GM19468 (cell line): Measurements from ENCODE around the gene ADCY9.

Experiments used
- ATAC-seq: cut with Tn5 transposase; IDR thresholded peaks from one replicate; pipeline ENCODE4 v1.9.1; 2021; ENCODE audit warnings: mild to moderate bottlenecking, moderate library complexity, moderate number of reproducible peaks; ENCODE audit not compliant: unreplicated experiment; ENCODE audit errors: extremely low read depth

ADCY9 gene

DNA sequence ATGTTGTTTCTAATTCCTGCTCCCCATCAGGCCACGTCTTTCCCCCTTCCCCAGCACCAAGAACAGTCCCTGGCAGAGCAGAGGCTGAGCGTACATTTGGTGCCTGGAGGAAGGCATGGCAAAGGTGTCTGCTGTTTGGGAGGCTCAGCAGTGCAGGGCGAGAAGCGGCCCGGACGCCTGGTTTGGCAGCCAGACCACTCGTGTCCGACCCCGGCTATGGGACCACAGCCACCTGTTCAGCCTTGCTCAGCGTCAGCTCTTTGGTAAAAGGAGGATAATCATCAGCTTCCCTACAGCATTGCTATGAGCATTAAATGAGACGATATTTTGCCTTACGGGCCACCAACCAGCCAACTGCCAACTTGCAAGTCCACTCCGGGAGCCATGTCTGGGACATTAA, 129.0 kb downstream of the ADCY9 start:
- ATAC-seq, result no peak

DNA sequence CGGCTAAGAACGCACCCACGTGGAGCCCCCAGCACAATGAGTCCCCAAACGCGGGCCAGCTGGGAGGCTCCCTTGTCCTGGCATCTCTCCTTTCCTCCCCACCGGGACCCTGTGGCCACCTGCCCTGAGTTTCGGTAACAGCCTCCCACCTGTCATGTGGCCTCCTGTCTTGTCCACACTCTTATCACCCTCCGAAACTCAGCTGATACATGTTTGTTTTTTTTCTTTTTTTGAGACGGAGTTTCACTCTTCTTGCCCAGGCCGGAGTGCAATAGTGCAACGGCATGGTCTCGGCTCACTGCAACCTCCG, 130.1 kb downstream of the ADCY9 start:
- ATAC-seq, result no peak

DNA sequence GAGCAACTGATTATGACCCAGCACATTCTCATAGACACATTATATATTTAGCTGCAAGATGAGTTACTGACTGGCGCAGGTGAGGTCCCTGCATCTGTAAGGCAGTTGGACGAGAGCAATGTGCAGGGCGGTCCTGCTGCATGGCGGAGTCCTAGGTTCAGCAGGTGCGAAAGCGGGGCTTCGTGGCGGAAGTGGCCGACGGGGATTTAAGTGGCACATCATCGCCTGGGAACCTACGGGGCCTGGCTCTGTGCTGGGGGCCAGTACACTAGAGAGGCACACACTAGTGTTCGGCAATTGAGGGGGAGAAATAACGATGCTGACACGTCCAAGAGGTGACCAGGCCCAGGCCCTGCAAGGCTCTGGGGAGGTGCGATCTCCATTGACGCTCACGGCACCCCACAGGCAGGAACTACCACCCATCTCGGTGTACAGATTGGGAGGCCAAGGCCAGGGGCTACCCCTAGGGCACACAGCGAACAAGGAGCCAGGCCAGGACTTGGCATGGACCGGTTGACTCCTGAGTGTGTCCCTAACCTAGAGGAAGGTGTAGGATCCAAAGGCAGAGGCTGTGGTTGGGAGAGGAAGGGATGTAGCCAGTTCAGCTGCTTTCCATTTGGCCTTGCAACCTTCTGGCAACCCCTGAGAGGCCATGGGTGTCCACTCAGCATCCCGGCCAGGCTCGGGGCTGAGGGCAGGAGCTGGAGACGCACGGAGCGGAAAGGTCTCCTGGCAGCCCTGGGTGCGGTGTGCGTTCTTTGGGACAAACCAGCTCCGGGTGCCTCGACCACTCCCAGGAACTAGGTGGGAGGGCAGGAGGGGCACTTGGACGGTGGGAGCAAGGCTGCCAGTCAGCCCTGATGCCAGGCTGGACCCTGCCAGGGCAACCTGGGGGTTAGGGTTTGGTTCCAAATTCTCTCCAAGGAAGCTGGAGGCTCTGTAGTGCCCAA, 131.9 kb downstream of the ADCY9 start:
- no peak for ATAC-seq

DNA sequence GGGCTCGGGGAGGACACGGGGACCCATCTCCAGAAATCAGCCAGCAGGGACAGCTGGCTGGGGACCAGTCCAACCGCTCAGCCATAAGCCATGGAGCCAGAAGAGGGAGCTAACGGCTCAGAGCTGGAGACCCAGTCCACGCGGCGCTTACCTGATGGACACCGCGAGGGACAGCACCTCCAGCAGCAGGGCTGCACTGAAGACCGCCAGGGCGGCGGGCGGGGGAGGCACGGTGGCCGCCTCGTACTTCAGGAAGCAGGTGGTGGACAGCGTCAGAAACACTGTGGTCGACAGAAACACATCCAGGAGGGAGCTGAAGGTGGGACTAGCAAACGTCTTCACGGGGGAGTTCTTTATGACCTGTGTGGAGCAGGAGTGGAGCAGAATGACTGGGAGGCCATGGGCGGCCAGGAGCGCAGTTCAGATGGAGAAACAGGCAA, 133.1 kb downstream of the ADCY9 start:
- no peak for ATAC-seq

DNA sequence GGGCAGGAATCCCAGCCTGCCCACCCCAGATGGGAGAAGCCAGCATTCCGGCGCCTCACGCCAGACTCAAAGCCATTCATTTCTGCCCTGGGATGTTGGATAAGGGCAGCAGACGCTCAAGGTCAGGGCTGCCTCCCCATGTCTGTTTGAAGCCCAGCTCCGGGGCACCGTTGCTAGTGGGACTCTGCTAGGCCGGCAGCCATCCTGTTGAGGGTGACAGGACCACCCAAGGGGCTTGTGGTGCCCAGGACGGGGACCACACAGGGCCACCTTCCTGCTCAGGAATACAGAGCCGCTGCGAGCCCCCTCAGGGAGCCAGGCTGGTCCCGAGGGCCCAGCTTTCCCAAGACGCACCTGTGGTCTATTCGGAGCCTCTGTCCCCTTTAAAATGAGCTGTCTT, 134.0 kb downstream of the ADCY9 start:
- ATAC-seq, result no peak

DNA sequence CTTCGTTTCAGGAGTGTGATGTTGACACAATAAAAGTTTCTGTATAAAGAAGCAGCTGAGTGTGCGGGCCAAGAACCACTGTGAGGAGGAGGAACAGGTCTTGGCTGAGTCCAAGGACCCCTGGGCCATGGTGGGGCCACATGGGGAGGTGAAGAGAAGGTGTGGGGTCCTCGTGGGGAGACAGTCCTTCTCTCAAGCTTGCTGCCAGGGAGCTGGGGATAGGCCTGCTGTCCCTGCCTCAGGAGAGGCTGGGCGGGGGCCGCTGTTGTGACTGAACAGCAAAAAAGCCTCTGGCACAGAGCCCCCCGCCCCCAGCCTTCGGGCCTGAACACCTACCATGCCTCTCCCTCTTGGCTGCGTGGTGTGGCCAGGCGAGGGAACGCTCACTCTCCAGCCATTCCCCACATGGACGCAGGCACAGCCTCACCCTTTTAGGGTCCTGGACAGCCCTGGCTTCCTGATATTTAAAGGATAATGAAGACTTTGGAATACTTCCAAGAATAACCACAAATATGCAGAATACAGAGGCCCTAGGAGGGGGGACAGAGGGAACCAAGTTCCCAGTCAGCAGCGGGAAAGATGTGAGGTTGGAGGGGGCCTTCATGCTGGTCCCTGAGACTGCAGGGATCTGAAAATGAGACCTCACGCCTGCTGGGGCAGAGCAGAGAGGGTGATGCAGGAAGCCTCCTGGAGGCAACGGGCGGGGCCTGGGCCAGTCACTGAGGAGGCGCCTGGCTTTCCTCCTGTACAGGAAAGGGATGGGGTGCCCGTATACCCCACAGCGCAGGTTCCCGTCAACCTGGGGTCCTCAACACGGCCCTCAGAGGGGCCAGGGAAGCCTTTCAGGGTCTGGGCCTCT, 135.8 kb downstream of the ADCY9 start:
- no peak for ATAC-seq

DNA sequence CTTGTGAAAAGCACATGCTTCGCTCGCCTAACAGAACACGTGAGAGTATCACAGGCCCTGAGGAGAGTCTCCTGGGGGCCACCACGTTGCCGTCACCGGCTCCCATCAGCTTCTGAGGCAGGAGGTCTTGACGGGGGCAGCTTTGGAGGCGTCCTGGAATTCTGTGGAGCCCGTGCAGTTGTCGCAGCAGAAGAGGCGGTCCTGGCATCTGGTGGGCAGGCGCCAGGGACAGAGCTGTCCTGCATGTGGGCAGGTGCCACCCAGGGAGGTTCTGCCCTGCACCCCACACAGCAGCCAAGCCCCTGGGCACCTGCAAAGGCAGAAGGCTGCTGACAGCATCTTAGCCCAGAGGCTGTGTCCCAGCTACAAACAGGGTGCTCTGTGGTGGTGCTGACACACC, 136.7 kb downstream of the ADCY9 start:
- no peak for ATAC-seq

DNA sequence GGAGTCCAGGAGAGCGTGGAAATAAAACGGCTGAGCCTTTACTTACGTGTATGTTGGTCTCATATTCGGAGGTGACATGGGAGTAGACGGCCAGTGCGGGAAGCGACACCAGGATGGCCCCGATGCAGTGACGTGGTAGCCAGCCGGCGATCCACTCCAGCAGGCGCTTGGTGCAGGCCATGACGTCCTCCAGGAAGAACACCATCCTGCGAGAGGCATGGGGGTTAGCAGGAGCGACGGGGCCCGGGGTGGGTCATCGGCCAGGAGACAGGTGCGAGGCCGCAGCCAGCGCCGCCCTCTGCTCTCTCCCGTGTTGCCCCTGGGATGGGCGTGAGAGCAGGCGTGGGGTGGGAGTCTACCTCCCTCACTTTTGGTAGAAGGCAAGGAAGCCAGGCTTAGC, 137.2 kb downstream of the ADCY9 start:
- ATAC-seq, result no peak

DNA sequence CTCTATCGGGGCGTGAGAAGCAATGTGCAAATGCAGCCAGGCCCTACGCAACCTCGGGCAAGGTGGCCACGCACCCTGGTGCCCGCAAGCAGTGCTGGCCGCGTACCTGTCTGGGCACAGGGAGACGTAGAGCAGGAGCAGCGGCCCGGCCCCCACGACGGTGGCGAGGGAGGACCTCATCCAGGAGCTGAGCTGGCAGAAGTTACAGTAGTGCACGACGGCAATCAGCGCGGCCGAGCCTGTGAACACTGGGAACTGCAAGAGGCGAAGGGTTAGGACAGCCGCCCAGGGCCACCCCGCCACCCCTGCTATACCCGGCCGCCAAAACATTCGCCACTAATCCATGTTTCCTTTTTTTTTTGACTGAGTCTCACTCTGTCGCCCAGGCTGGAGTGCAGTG, 138.9 kb downstream of the ADCY9 start:
- no peak for ATAC-seq

DNA sequence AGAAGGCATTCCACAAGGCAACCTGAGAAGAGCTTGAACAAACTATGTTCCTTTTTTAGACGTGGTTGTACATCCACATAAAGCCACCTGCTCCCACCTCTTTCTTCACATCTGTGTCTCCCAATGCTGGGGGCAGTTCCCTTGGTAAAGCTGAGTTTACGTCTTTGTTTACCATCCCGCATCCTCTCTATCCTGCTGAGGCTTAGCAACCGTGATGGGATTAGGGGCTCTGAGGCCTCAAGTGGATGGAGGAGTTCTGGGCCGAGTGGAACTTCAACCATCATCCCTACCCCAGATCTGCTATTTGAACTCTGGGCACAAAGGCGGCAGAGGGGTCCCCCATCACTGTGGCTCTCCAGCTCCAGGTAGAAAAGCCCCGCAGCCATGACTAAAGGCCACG, 141.5 kb downstream of the ADCY9 start:
- ATAC-seq, result no peak

DNA sequence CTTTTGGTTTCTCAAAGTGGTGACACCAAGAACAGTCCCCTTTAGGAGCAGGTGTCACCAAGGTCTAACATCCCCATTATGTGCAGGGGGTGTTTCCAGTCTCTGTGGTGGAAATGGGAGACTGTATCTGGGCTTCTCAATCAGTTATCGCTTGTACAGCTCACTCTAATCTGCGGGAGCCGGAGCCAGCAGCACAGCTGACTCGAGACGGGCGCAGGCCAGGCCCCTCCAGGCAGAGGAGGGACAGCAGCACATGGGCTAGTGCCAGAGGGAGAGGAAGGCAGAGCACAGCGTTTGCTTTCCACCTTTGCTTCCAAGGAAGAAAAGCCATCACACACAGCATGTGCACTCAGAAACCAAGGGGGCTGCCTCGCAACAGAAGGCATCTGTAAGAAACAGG, 144.5 kb downstream of the ADCY9 start:
- ATAC-seq, result no peak

DNA sequence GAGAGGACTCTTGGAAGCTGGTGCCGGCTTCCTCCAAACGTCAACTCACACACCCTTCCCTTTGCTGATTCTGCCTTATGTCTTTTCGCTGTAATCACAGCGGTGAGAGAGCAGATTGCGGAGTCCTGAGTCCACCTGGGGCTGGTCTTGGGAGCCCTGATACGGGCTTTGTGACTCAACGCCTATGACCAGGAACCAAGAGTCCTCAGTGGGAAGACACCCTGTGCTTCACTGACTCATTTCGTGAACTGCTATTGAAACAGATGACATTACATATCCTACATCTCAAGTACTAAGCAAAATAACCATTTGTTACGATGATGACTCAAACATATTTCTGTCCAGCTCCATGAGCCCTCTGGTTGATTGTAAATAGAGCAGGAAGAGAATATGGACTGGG, 145.0 kb downstream of the ADCY9 start:
- no peak for ATAC-seq

DNA sequence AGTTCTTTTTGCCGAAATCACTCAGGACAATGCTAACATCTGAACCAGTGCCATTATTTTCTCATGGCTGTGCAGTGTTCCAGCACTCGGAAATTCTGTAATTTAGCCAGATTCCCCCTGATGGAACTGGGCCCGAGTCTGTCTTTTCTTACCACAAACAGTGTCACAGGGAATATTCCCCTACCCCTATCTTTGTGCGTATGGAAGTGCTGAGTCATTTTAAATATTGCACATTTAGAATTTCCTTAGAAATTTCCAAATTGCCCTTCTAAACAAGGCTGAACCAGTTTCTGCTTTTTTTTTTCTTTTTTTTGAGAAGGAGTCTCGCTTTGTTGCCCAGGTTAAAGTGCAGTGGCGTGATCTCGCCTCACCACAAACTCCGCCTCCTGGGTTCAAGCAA, 147.7 kb downstream of the ADCY9 start:
- no peak for ATAC-seq

DNA sequence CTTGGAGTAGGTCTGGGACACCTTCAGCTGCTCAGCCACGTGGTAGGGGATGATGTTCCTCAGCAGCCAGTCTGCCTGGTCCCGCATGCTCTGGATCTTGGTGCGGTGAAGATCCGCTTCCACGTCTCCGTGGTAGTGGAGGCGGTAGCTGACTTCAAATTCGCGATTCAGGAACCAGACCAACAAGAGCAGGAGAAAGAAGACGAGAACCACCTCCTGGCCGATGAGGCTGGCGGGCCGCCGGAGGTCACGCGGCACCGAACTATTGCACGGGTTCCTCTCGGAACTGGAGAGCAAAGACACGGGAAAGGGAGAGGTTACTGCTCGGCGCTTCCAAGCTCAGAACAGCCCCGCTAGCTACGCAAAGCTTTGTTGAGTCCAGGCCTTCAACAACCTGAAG, 149.6 kb downstream of the ADCY9 start:
- ATAC-seq, result no peak

DNA sequence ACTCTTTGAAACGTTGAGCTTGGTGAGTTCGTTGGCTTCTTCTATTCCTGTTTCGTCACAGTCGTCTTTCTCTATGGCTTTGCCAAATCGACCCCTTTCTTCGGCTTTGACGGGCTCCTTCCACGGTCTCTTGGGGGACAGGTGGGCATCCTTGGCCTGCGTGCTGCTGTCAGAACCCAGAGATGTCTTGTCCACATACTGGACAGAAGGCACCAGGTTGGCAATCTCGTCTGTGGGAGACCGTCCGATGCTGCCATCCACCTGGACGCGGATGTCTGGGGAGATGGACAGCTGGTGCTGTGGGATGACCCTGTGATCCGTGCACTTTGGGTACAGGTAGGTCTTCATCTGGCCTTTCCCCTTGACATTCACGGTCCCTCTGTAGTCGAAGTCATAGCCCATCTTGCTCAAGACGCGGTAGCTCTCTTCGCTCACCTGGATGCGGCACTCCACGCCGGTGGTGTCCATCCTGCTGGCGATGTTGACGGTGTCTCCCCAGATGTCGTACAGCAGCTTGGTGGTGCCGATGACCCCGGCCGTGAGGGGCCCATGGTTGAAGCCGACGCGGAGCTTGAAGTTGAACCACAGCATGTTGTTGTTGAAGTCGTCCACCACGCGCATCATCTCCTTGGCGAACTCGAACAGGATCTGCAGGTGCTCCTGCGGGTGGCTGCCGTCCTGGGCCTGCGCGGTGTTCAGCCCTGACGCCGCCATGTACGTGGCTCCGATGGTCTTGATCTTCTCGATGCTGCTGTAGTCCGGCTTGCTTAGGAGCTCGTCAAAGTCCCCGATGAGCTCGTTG, 150.3 kb downstream of the ADCY9 start:
- ATAC-seq, result no peak

DNA sequence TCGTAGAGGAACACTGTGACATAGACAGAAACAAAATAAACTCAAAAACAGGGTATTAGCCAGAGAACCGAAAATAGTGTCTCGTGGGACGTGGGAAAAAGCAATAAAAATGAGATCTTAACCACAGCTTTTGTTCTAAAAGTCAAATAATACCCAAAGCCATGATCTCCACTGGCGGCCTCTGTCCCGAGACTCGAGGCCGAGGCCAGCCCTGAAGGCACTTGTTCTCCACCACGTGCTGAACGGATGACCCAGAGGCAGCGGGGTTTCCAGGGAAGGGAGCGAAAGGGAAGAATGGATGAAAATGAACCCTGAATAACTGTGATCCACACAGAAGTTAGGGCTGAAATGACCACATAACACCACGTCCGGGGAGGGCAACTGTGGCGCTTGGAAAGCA, 150.9 kb downstream of the ADCY9 start:
- no peak for ATAC-seq

DNA sequence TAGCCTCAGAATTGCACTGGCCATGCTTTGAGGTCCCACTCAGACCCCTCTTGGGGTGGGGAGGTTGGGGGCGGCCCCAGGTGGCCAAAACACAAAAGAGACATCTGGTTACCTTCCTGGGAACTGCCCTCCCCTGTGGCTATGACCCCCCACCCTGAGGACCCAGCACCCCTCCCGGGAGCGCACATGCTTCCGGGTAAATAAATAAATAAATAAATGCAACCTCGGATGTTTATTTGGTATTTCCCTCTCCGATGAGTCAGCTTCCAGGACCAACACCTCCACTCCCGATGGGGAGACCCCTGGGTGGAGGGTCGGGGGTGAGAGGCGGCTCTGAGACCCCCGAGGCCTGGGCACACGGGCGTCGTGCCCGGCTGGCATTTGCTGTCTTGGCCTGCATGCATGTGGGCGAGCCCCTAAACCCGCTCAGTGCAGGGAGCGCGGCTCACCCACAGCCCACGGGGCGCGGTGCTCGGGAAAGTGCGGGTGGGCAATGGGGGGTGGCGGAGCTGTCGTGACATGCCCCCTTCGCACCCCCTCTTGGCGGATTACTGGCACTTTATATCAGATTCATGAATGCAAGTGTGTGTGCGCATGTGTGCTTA, 151.5 kb downstream of the ADCY9 start:
- no peak for ATAC-seq

DNA sequence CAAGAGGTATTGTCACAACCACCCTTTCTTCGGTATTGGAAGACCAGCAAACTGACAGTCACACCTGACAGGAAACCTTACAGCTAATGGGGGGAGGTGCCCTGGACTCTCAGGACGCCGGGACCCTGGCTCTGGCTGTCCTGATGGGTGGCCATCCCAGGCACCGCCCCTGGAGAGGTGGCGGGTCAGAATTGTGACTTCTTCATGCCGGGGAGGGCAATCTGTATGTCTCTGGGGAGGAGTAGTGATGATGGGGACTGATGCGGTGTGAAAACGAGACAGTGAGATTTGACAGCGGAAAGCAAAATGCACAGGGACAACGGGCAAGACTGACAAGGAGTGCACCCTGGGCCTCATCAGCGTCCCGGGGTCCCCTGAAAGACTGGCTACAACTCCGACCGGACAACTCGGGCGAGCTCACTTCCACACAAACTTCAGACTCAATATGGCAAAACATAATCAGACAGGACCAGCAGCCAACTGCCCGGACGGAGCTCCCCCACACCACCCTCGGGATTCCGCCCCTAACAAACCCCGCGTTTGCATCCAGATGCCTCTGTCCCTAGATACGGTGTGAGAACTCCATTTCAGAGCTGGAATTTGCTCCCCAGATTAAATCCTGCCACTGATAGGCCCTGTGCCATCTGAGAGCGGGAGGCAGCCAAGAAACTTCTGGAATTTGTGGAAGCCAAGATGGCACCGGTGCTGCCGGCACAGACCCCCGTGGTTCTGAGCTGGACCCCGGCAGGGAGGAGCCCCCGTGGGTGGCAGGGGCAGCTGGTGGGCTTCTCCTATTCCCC, 152.2 kb downstream of the ADCY9 start:
- ATAC-seq, result no peak

DNA sequence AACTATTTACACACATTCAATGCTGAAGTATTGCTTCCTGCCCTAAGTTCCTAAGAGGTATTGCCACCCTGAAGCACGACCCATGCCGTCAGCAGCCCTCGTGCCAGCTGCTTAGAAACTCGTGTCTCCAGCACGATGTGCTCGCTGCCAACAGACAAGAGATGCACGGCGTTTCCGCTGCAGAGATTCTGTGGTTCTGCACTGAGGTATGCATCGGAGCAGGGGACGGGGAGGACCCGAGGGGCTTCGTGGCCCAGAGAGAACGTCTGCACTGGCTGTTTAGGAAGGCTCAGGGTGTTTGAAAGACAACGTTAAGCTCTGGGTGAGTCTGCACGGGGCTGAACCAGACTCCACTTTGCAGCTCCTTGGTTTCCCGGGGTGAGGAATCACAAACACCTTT, 153.0 kb downstream of the ADCY9 start:
- no peak for ATAC-seq
